ENCODE results near the gene NDUFV1.

NDUFV1 gene

GRCh38 chr11:67640758-67641337 lies 34.1 kb downstream of the NDUFV1 start:
- no peak for DNase-seq

- DNase-seq = no peak
These were observed 34.8 kb downstream of the NDUFV1 start for GRCh38 chr11:67641338-67642172.

GRCh38 chr11:67642173-67643120 lies 35.7 kb downstream of the NDUFV1 start:
- DNase-seq = no peak

- DNase-seq = peak; percentile 30
These were observed 37.3 kb downstream of the NDUFV1 start for GRCh38 chr11:67644042-67644441.

- no peak for DNase-seq
These were observed 38.0 kb downstream of the NDUFV1 start for GRCh38 chr11:67644472-67645418.

- DNase-seq = peak; percentile 34
These were observed 39.1 kb downstream of the NDUFV1 start for GRCh38 chr11:67645521-67646461.

GRCh38 chr11:67646535-67647336 lies 40.0 kb downstream of the NDUFV1 start:
- peak; percentile 78 for DNase-seq

- no peak for DNase-seq
These were observed 40.7 kb downstream of the NDUFV1 start for GRCh38 chr11:67647471-67647870.

GRCh38 chr11:67648140-67648795 lies 41.5 kb downstream of the NDUFV1 start:
- peak; percentile 77 for DNase-seq

- DNase-seq = no peak
These were observed 42.3 kb downstream of the NDUFV1 start for GRCh38 chr11:67648796-67649613.

GRCh38 chr11:67649634-67650510 lies 43.1 kb downstream of the NDUFV1 start:
- DNase-seq = peak; percentile 41

GRCh38 chr11:67651976-67652781 lies 45.4 kb downstream of the NDUFV1 start:
- DNase-seq = no peak

- no peak for DNase-seq
These were observed 46.5 kb downstream of the NDUFV1 start for GRCh38 chr11:67652965-67653845.

- no peak for DNase-seq
These were observed 47.5 kb downstream of the NDUFV1 start for GRCh38 chr11:67654225-67654624.

- peak; percentile 34 for DNase-seq
These were observed 49.7 kb downstream of the NDUFV1 start for GRCh38 chr11:67656278-67656922.

Measured in activated CD4-positive, alpha-beta T cell treated with anti-CD3 and anti-CD28 coated beads, Interleukin-10, Interleukin-2, amounts not matched to agents 100 ng/mL and 50 ng/mL, durations not matched to agents 16 hours and 8 hours (primary cell).